ENCODE measurements around the gene CDH4.

Gene CDH4

GRCh38 chr20:61233590-61233989 is 18.5 kb upstream of the CDH4 start:
- no peak for TF ChIP-seq CTCF (IDR thresholded peaks at IDR 0.05; ENCODE audit: borderline replicate concordance, control extremely low read depth, extremely low read depth, insufficient read depth, missing control alignments)
- in situ Hi-C loops (cut with MboI; ENCODE audit: low sequenced_read_pairs, unreplicated experiment) = no loop called here
- DNase-seq (ENCODE audit: low spot score) = no peak

GRCh38 chr20:61234224-61234890 is 17.7 kb upstream of the CDH4 start:
- no peak for DNase-seq (ENCODE audit: low spot score)
- in situ Hi-C loops (cut with MboI; ENCODE audit: low sequenced_read_pairs, unreplicated experiment) = no loop called here
- TF ChIP-seq CTCF (IDR thresholded peaks at IDR 0.05; ENCODE audit: borderline replicate concordance, control extremely low read depth, extremely low read depth, insufficient read depth, missing control alignments) = no peak

- TF ChIP-seq CTCF (IDR thresholded peaks at IDR 0.05; ENCODE audit: borderline replicate concordance, control extremely low read depth, extremely low read depth, insufficient read depth, missing control alignments) = no peak
- in situ Hi-C loops (cut with MboI; ENCODE audit: low sequenced_read_pairs, unreplicated experiment) = no loop called here
- DNase-seq (ENCODE audit: low spot score) = no peak
These were observed 15.3 kb upstream of the CDH4 start for GRCh38 chr20:61236713-61237112.

- TF ChIP-seq CTCF (IDR thresholded peaks at IDR 0.05; ENCODE audit: borderline replicate concordance, control extremely low read depth, extremely low read depth, insufficient read depth, missing control alignments) = no peak
- no peak for DNase-seq (ENCODE audit: low spot score)
- in situ Hi-C loops (cut with MboI; ENCODE audit: low sequenced_read_pairs, unreplicated experiment) = no loop called here
These were observed 13.2 kb upstream of the CDH4 start for GRCh38 chr20:61238813-61239212.

GRCh38 chr20:61240814-61241213 is 11.2 kb upstream of the CDH4 start:
- in situ Hi-C loops (cut with MboI; ENCODE audit: low sequenced_read_pairs, unreplicated experiment) = no loop called here
- no peak for TF ChIP-seq CTCF (IDR thresholded peaks at IDR 0.05; ENCODE audit: borderline replicate concordance, control extremely low read depth, extremely low read depth, insufficient read depth, missing control alignments)
- no peak for DNase-seq (ENCODE audit: low spot score)

- no peak for DNase-seq (ENCODE audit: low spot score)
- in situ Hi-C loops (cut with MboI; ENCODE audit: low sequenced_read_pairs, unreplicated experiment) = no loop called here
- no peak for TF ChIP-seq CTCF (IDR thresholded peaks at IDR 0.05; ENCODE audit: borderline replicate concordance, control extremely low read depth, extremely low read depth, insufficient read depth, missing control alignments)
These were observed 7.8 kb upstream of the CDH4 start for GRCh38 chr20:61244213-61244612.
